NCI-H446 treated with DMSO at 0.1 percent for 48 hours (cell line): Measurements from ENCODE around the gene LCTL.

ENCODE experiments used
- DNase-seq: peaks from one replicate; lab custom pipeline; 2025; lab: John Stamatoyannopoulos, UW

LCTL gene

GRCh38 chr15:66566963-66567531 lies 1.2 kb upstream of the LCTL start:
- DNase-seq, result peak; percentile 40

GRCh38 chr15:66565141-66565641 lies 607 bp downstream of the LCTL start:
- no peak for DNase-seq

- no peak for DNase-seq
These were observed 1.4 kb downstream of the LCTL start for GRCh38 chr15:66564136-66565041.

GRCh38 chr15:66563566-66564110 lies 2.2 kb downstream of the LCTL start:
- no peak for DNase-seq

GRCh38 chr15:66563126-66563525 lies 2.7 kb downstream of the LCTL start:
- DNase-seq, result no peak

- no peak for DNase-seq
These were observed 4.8 kb downstream of the LCTL start for GRCh38 chr15:66560856-66561525.

- no peak for DNase-seq
These were observed 7.5 kb downstream of the LCTL start for GRCh38 chr15:66558271-66558670.

GRCh38 chr15:66555685-66556084 lies 10.1 kb downstream of the LCTL start:
- no peak for DNase-seq

- DNase-seq, result no peak
These were observed 20.5 kb downstream of the LCTL start for GRCh38 chr15:66545255-66545654.

- DNase-seq, result no peak
These were observed 22.9 kb downstream of the LCTL start for GRCh38 chr15:66542896-66543295.

GRCh38 chr15:66535056-66535455 lies 30.7 kb downstream of the LCTL start:
- DNase-seq, result no peak

GRCh38 chr15:66524838-66525237 lies 41.0 kb downstream of the LCTL start:
- DNase-seq, result no peak

GRCh38 chr15:66523926-66524325 lies 41.9 kb downstream of the LCTL start:
- DNase-seq, result no peak

- no peak for DNase-seq
These were observed 49.9 kb downstream of the LCTL start for GRCh38 chr15:66515901-66516322.

- no peak for DNase-seq
These were observed 51.2 kb downstream of the LCTL start for GRCh38 chr15:66514586-66514985.

- no peak for DNase-seq
These were observed 57.4 kb downstream of the LCTL start for GRCh38 chr15:66508293-66508883.

- DNase-seq, result no peak
These were observed 60.0 kb downstream of the LCTL start for GRCh38 chr15:66505818-66506217.

- no peak for DNase-seq
These were observed 60.4 kb downstream of the LCTL start for GRCh38 chr15:66505430-66505811.

GRCh38 chr15:66504563-66505429 lies 61.0 kb downstream of the LCTL start, which contains the start of the genes RPL4 and ZWILCH:
Gene RPL4 (minus strand): TSS chr15:66504855. CDS start chr15:66504790, 65 bp downstream.
Gene ZWILCH (plus strand): TSS chr15:66505326. CDS start chr15:66505339, 13 bp downstream.
- peak; percentile 68 for DNase-seq

GRCh38 chr15:66503780-66504562 lies 61.8 kb downstream of the LCTL start:
- DNase-seq, result no peak
